Hypothalamus (tissue), 51 donors: ENCODE results near the gene GALNT3.

Source experiments
- DNase-seq, 51 donors: peaks; one replicate each; lab custom pipeline; 2025; lab: John Stamatoyannopoulos, UW

The GALNT3 gene

DNA sequence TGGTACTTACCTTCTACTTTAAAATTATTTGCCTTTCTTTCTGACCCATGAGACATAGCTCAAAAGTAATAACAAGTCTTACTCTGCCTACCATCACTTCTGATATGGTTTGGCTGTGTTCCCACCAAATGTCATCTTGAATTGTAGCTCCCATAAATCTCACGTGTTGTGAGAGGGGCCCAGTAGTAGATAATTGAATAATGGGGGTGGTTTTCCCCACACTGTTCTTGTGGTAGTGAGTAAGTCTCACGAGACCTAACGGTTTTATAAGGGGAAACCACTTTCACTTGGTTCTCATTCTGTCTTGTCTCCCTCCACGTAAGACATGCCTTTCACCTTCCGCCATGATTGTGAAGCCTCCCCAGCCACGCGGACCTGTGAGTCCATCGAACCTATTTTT, 47.5 kb downstream of the GALNT3 start:
- no peak for DNase-seq

DNA sequence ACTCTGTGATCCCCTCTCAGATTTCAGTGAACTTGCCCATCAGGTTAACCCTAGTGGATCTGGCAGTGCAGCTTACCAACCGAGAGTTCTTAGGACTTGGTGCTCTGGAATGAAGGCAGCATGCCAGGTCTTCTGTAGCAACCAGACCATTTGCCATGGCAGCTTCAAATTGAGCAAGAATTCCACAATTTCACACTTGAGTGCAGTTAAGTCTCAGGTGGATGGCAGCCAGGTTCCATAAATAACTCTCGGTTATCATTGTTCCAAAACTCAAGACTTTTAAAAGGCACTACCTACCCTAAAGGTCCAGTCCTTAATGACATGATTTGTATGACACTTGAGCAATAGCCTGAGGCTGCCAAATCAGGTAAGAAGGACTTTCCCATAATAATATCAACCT, 48.1 kb downstream of the GALNT3 start:
- peak in 18 of 51 donors; percentile 1 to 56 (median 18) for DNase-seq

DNA sequence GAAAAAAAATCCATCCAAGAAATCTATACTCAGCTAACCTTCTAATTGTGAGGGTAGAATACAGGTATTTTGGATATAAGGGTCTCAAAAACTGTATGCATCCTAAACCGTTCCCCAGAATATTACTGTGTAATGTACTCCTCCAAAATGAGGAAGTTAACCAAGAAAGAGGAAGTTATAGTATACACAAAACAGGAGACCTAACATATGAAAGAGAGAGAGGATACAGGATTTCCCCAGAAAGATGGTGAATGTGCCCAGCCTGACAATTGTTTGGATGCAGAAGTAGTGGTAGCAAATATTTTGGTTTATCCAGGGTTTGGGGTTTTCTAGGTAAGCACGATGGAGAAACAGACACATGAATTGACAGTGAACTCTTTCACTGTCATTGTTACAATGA, 50.6 kb downstream of the GALNT3 start:
- DNase-seq = no peak

- no peak for DNase-seq
These were observed 68.6 kb downstream of the GALNT3 start for GRCh38 chr2:165725421-165725820.

GRCh38 chr2:165720511-165720910, 73.5 kb downstream of the GALNT3 start:
- DNase-seq = no peak

DNA sequence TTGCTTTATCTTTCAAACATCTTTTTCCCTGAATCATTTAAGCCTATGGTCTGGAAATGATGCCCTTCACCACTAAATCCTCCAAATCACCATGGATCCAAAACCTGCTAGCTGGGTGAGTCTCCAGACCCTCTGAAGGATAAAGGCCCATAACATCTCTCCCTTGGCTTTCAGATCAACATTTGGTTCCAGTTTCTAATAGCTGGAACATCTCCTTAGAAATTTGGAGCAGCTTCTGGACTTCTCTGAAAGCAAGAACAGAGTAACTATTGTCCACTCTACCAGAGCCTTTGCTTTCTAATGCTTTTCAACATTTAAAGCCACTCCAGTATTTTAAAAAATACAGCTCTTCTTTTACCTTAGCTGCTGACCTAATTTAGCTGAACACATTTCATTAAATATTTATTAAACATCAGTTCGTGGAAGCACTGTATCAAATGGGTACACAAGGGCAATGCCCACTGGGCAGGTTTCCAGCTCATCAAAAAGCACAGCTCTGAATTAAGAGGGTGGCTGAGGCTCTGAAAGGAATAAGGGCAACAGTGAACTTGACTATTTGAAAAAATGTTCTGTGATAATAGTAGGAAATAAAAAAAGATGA, 75.3 kb downstream of the GALNT3 start:
- DNase-seq = peak in 29 of 51 donors; percentile 1 to 70 (median 32)

DNA sequence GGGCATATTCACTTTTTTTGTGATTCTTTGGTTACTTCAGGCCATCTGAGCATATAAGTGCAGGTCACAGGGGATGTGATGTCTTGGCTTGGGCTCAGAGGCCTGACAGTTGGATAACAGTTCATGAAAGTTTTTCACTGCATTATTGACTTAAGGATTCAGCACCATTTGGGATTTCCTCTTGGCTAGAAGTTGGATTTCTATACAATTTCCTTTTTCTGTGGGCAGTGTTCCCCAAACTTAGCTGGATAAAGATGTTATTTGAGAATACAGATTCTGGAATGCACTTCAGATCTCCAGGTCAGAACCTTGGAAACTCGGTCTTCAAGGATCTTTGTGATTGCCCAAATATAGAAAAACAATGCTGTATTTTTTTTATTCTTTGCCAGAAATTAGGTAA, 78.0 kb downstream of the GALNT3 start:
- no peak for DNase-seq

- no peak for DNase-seq
These were observed 87.0 kb downstream of the GALNT3 start for GRCh38 chr2:165706960-165707487.

- no peak for DNase-seq
These were observed 92.9 kb downstream of the GALNT3 start for GRCh38 chr2:165701147-165701546.

- DNase-seq = peak in 1 of 51 donors; percentile 5
These were observed 93.5 kb downstream of the GALNT3 start for GRCh38 chr2:165700531-165700930.

- DNase-seq = no peak
These were observed 94.1 kb downstream of the GALNT3 start for GRCh38 chr2:165699946-165700345.

- DNase-seq = peak in 16 of 51 donors; percentile 3 to 70 (median 32)
These were observed 95.6 kb downstream of the GALNT3 start for GRCh38 chr2:165698444-165698884.

DNA sequence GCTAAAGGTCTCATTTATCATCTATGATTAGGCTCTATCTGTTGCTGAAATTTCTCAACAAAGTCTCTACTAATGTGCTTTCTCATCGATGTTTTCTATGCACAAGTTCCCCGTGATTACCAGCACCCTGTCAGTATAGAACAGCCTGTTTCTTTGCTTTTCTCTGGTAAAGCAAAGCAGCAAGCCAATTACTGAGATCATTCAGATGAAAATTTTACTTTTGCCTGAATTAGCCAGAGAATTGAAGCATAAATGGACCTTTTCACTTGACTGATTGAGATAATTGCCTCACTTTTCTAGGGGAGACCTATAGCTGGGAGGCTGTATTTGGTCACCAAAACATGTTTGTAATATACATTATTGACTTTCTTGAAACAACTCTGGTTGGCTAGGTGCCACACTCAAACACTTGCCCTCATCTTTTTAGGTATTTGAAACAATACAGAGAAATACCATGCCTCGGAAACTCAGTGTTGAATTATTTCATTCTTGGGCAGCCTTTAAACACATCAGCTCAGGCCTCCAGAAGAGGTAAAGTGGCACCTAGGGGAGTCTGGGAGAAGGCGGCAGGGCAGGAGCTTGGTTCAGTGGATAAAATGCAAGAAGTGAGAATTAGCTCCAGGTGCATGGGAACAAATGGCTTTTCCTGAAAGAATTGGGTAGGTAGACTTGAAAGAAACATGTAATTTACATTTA, 96.2 kb downstream of the GALNT3 start:
- DNase-seq = no peak
